Endothelial cell (in vitro differentiated cells): ENCODE data around the gene PRMT9. TPM values are rescaled to one million over a fixed set of nuclear protein-coding genes. Genes with fewer than 3 reads are reported as not detected.

Experiments used
- DNase-seq: peaks from one replicate; pipeline ENCODE4 v3.0.0; 2021; ENCODE audit warnings: low spot score
- H3K27ac Mint-ChIP-seq: one replicate; pipeline ENCODE4 v1.8.0; 2021; ENCODE audit warnings: mixed read lengths, inconsistent platforms; ENCODE audit not compliant: unreplicated experiment
- H3K27me3 Mint-ChIP-seq: one replicate; pipeline ENCODE4 v1.8.0; 2021; ENCODE audit warnings: mild to moderate bottlenecking, moderate library complexity, mixed read lengths, inconsistent platforms; ENCODE audit not compliant: unreplicated experiment
- H3K36me3 Mint-ChIP-seq: one replicate; pipeline ENCODE4 v1.8.0; 2021; ENCODE audit warnings: mild to moderate bottlenecking, low read depth, mixed read lengths, inconsistent platforms; ENCODE audit not compliant: unreplicated experiment
- H3K4me1 Mint-ChIP-seq: one replicate; pipeline ENCODE4 v1.8.0; 2021; ENCODE audit warnings: mild to moderate bottlenecking, mixed read lengths, inconsistent platforms; ENCODE audit not compliant: unreplicated experiment
- H3K4me3 Mint-ChIP-seq: one replicate; pipeline ENCODE4 v1.8.0; 2021; ENCODE audit warnings: mild to moderate bottlenecking, mixed read lengths, inconsistent platforms; ENCODE audit not compliant: unreplicated experiment
- H3K9me3 Mint-ChIP-seq: one replicate; pipeline ENCODE4 v1.8.0; 2021; ENCODE audit warnings: mixed read lengths, inconsistent platforms; ENCODE audit not compliant: unreplicated experiment
- total RNA-seq: library from RNA; stranded (reverse); fragmentation: NEBNext Ultra II Directional; extraction: Animal tissue kit (Norgen Biotek cat#: 25700); gene quantifications from one replicate; pipeline ENCODE4 v1.2.1, GENCODE V29; 2021; ENCODE audit not compliant: unreplicated experiment
- TF ChIP-seq, protein P1 (sequence below): fragments of 200-600 bp; sonication (generic); IDR thresholded peaks from one replicate; pipeline ENCODE4 v1.5.0; 2021; ENCODE audit warnings: antibody characterized with exemption; ENCODE audit not compliant: unreplicated experiment

PRMT9 gene
- total RNA-seq, 1 donor from 2014 or later, result 8.3 TPM

DNA sequence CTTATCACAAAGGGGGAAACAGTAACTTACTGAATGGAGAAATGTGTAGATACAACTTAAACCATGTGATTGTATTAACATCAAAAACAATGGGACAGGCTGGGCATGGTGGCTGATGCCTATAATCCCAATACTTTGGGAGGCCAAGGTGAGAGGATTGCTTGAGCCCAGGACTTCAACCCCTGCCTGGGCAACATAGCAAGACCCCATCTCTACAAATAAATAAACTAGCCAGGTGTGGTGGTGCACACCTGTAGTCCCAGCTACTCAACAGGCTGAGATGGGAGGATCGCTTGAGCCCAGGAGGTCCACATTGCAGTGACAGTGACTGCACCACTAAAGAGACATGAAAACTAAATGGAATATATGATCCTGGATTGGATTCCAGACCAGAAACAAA lies 40.3 kb downstream of the PRMT9 start:
- TF ChIP-seq, protein P1, sequence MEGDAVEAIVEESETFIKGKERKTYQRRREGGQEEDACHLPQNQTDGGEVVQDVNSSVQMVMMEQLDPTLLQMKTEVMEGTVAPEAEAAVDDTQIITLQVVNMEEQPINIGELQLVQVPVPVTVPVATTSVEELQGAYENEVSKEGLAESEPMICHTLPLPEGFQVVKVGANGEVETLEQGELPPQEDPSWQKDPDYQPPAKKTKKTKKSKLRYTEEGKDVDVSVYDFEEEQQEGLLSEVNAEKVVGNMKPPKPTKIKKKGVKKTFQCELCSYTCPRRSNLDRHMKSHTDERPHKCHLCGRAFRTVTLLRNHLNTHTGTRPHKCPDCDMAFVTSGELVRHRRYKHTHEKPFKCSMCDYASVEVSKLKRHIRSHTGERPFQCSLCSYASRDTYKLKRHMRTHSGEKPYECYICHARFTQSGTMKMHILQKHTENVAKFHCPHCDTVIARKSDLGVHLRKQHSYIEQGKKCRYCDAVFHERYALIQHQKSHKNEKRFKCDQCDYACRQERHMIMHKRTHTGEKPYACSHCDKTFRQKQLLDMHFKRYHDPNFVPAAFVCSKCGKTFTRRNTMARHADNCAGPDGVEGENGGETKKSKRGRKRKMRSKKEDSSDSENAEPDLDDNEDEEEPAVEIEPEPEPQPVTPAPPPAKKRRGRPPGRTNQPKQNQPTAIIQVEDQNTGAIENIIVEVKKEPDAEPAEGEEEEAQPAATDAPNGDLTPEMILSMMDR, result no peak
- Mint-ChIP-seq H3K9me3 (no peaks in the 10 kb centered on the region), H3K36me3 (peaks cover 23% of the 10 kb centered on the region), H3K4me3 (no peak overlapping the region), H3K4me1 (no peaks in the 10 kb centered on the region), H3K27me3 (no peaks in the 10 kb centered on the region), H3K27ac (no peak overlapping the region)
- no peak for DNase-seq

DNA sequence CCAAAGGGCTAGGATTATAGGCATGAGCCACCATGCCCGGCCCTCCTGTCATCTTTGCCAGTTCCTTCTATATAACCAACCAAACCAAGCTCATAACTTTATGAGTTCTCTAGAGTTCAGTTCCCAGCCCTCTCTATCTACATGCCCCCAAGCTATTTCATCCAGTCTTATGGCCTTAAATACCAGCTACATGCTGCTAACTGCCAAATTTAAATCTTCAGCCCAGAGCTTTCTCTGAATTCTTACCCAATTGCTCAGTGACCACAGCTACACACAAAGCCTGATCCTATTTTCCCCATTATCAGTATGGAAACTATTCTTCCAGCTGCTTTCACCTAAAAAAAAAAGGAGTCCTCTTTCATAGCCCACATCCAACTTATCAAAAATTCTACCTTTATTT lies 43.6 kb downstream of the PRMT9 start:
- Mint-ChIP-seq H3K36me3 (peaks cover 10% of the 10 kb centered on the region), H3K27me3 (no peaks in the 10 kb centered on the region), H3K9me3 (no peaks in the 10 kb centered on the region), H3K4me1 (no peaks in the 10 kb centered on the region), H3K4me3 (no peak overlapping the region), H3K27ac (no peak overlapping the region)
- no peak for DNase-seq
- TF ChIP-seq, protein P1, result no peak

DNA sequence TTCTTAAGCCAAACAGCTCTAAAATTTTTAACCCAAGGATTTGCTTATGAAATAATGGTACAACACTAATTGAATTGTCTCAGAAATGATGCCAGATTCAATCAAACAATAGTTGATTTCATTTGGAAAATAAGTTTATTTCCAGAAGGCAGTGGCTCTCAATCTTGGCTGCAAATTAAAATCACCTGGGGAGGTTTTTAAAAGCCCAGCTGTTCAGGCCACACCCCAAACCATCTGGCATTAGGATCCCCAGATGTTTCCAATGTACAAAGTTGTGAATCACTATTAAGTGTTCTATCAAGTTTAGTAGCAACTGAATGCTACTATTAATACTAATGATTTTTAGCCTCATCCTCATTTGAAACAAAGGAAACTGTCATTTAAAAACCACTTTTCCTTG lies 44.6 kb downstream of the PRMT9 start:
- no peaks in the 10 kb centered on the region for H3K27me3 Mint-ChIP-seq
- no peak overlapping the region for H3K4me3 Mint-ChIP-seq
- no peaks in the 10 kb centered on the region for H3K4me1 Mint-ChIP-seq
- no peak overlapping the region for H3K27ac Mint-ChIP-seq
- no peaks in the 10 kb centered on the region for H3K9me3 Mint-ChIP-seq
- peaks cover 10% of the 10 kb centered on the region for H3K36me3 Mint-ChIP-seq
- DNase-seq, result no peak
- TF ChIP-seq, protein P1, result no peak

DNA sequence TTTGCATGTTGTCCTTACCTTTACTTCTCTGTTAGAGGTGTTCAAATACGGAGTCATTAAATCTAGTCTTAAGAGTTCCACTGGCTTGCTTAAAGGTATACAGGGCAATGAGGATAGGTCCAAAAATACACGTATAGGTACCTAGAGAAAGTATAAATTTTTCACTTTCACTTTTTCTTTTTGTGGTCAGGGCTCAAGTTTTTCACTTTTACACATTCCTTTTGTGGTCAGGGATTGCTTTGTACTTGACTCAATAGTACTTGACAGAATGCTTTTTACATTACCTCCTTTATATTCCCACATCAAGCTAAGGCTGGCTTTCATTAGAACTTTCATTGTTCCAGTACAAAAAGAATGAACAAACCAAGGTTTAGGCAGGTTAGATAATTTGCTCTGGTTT lies 45.0 kb downstream of the PRMT9 start:
- Mint-ChIP-seq H3K4me3 (no peak overlapping the region), H3K9me3 (no peaks in the 10 kb centered on the region), H3K36me3 (peaks cover 10% of the 10 kb centered on the region), H3K4me1 (no peaks in the 10 kb centered on the region), H3K27me3 (no peaks in the 10 kb centered on the region), H3K27ac (no peak overlapping the region)
- no peak for DNase-seq
- TF ChIP-seq, protein P1, result no peak

DNA sequence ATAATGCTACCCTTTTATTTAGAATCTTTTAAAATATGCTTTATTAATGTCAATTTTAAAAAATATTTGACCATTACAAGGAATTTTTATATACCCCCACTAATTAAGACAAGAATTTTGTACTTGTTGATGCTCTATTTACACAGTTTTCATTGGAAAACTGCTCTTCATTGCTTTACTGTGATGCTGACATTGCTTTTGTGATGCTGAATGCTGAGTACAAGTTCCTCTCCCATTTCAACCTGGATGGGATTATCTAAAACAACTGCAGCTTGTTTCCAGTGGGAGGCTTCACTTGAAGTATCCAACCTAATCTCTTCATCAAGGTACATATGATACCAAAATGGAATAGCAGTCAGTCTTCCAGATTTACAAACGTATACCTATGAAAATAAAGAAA lies 45.6 kb downstream of the PRMT9 start:
- Mint-ChIP-seq H3K36me3 (peaks cover 10% of the 10 kb centered on the region), H3K27me3 (no peaks in the 10 kb centered on the region), H3K4me3 (no peak overlapping the region), H3K27ac (no peak overlapping the region), H3K9me3 (no peaks in the 10 kb centered on the region), H3K4me1 (no peaks in the 10 kb centered on the region)
- no peak for DNase-seq
- TF ChIP-seq, protein P1, result no peak
